H1 (cell line): ENCODE results near the gene PLXDC2.
"Not testable (repeated sequence)": the region's sequence is repeated elsewhere in the genome, so short reads cannot be mapped to it uniquely, and the experiment has no call there.

ENCODE experiments used
- ASH2L ChIP-seq: fragments of 200-600, 300-600 bp; sonication (generic); IDR thresholded peaks from one replicate; pipeline ENCODE4 v1.7.1; 2017; ENCODE audit warnings: low read length
- CBX8 ChIP-seq: fragments of 300-800, 300-1000 bp; sonication (generic); IDR thresholded peaks from 2 replicates; pipeline ENCODE4 v1.7.1; 2016; ENCODE audit warnings: low read depth, low read length, borderline replicate concordance
- EGR1 ChIP-seq: IDR thresholded peaks from 2 replicates; pipeline ENCODE4 v1.6.1; 2011; ENCODE audit warnings: low read depth, low read length, borderline replicate concordance
- EP300 ChIP-seq, 2 experiments: IDR thresholded peaks; 1 replicate in 1 of 2; 2 replicates in 1 of 2; pipeline ENCODE4 v1.6.1; 2011 to 2012; ENCODE audit warnings: low read depth in 2 of 2, low read length in 2 of 2, mild to moderate bottlenecking in 2 of 2, borderline replicate concordance in 1 of 2, inconsistent platforms in 1 of 2, moderate library complexity in 1 of 2
- EZH2 ChIP-seq: fragments of 200-600 bp; sonication (generic); IDR thresholded peaks from 2 replicates; pipeline ENCODE4 v1.7.1; 2012; ENCODE audit warnings: low read depth, mild to moderate bottlenecking, moderate library complexity, low read length, inconsistent platforms; ENCODE audit not compliant: severe bottlenecking
- FOSL1 ChIP-seq: IDR thresholded peaks from 2 replicates; pipeline ENCODE4 v1.6.1; 2011; ENCODE audit warnings: mild to moderate bottlenecking, low read depth, low read length, moderate library complexity; ENCODE audit not compliant: insufficient read depth
- HDAC6 ChIP-seq: IDR thresholded peaks from one replicate; pipeline ENCODE4 v1.7.1; 2012; ENCODE audit warnings: low read depth, mild to moderate bottlenecking, inconsistent platforms, low read length, moderate library complexity
- JUND ChIP-seq: IDR thresholded peaks from 2 replicates; pipeline ENCODE4 v1.6.1; 2011; ENCODE audit warnings: mild to moderate bottlenecking, improper control_type of control experiment, low read length
- KDM5A ChIP-seq: fragments of 200-600 bp; IDR thresholded peaks from 2 replicates; pipeline ENCODE4 v1.7.1; 2012; ENCODE audit warnings: mild to moderate bottlenecking, low read length, inconsistent platforms, mixed read lengths
- NRF1 ChIP-seq: IDR thresholded peaks from 2 replicates; pipeline ENCODE4 v1.6.1; 2011; ENCODE audit warnings: mild to moderate bottlenecking, low read depth, low read length, improper control_type of control experiment
- POLR2AphosphoS5 ChIP-seq: IDR thresholded peaks from 2 replicates; pipeline ENCODE4 v1.6.1; 2011; ENCODE audit warnings: low read depth, low read length
- SIN3A ChIP-seq, 2 experiments: IDR thresholded peaks in 1 of 2; conservative IDR thresholded peaks in 1 of 2; 2 replicates each; pipeline ENCODE4 v1.6.1; 2011 to 2012; ENCODE audit warnings: low read length in 2 of 2, improper control_type of control experiment in 1 of 2, low read depth in 1 of 2, mild to moderate bottlenecking in 1 of 2
- SRF ChIP-seq: IDR thresholded peaks from 2 replicates; pipeline ENCODE4 v1.6.1; 2011; ENCODE audit warnings: mild to moderate bottlenecking, low read depth, low read length, moderate library complexity
- TBP ChIP-seq: IDR thresholded peaks from 2 replicates; pipeline ENCODE4 v1.6.1; 2011; ENCODE audit warnings: low read depth, low read length, improper control_type of control experiment

GRCh38 chr10:20209098-20209497, 392.9 kb downstream of the PLXDC2 start:
- TF ChIP-seq CBX8; ASH2L; EGR1; EZH2; SIN3A (conservative IDR thresholded peaks at IDR 0.05 in 1 of 2, IDR thresholded peaks at IDR 0.05 in 1 of 2; ENCODE audit: low read depth in 1 of 2, low read length in 2 of 2); KDM5A; SRF; NRF1; JUND; HDAC6; TBP; POLR2AphosphoS5; FOSL1; EP300 (IDR thresholded peaks at IDR 0.05; ENCODE audit: borderline replicate concordance in 1 of 2, low read depth in 2 of 2, low read length in 2 of 2): not testable (repeated sequence)
